Measurements from ENCODE around the gene TMED7. TPM values are rescaled to one million over a fixed set of nuclear protein-coding genes. Genes with fewer than 3 reads are reported as not detected.
A peak's percentile ranks its signal among the peaks of the same experiment; 100 is the strongest.

The TMED7 gene
- polyA plus RNA-seq, 1 of the 3 experiments (the other 2 are of a cell fraction): 41.2 TPM

- no peaks in the 10 kb centered on the region for H4K20me1 ChIP-seq (ENCODE audit: insufficient read depth)
- no peaks in the 10 kb centered on the region for H3K9me2 ChIP-seq
- no peaks in the 10 kb centered on the region for H3K79me2 ChIP-seq (ENCODE audit: insufficient read depth)
- POLR2A ChIA-PET: no interaction called here
- H3K4me3 ChIP-seq (ENCODE audit: low read depth in 2 of 2, low read length in 1 of 2): no peak overlapping the region
- no peak overlapping the region for H2AFZ ChIP-seq (ENCODE audit: low read depth)
- 21% methylated on average over 2 of the region's 2 CpGs for WGBS (ENCODE audit: low lambda C conversion rate)
- H3K27ac ChIP-seq (ENCODE audit: low read depth in 2 of 2, low read length in 1 of 2): peak overlapping the region in 1 of 2 experiments; percentile 33; a peak in 1 of 4 replicates
- no peaks in the 10 kb centered on the region for H3K27me3 ChIP-seq (ENCODE audit: insufficient read depth)
- DNase-seq: no peak
- TF ChIP-seq TAF1 (IDR thresholded peaks at IDR 0.05; ENCODE audit: borderline replicate concordance, low read depth, low read length) (no peak), SIN3A (IDR thresholded peaks at IDR 0.05; ENCODE audit: borderline replicate concordance, low read depth, low read length) (no peak), USF2 (IDR thresholded peaks at IDR 0.05; ENCODE audit: borderline replicate concordance, low read depth, low read length) (no peak), CTCF (IDR thresholded peaks at IDR 0.05) (no peak), ELF1 (IDR thresholded peaks at IDR 0.05) (no peak), EZH2phosphoT487 (IDR thresholded peaks at IDR 0.05; ENCODE audit: borderline replicate concordance, low read depth) (no peak), MEF2A (IDR thresholded peaks at IDR 0.05; ENCODE audit: borderline replicate concordance, low read depth) (no peak), TEAD4 (IDR thresholded peaks at IDR 0.05; ENCODE audit: borderline replicate concordance, insufficient read depth) (no peak), RXRA (IDR thresholded peaks at IDR 0.05; ENCODE audit: borderline replicate concordance, low read depth) (no peak), PBX3 (IDR thresholded peaks at IDR 0.05) (peak; percentile 28), NRF1 (IDR thresholded peaks at IDR 0.05; ENCODE audit: low read depth, low read length) (no peak), JUND (IDR thresholded peaks at IDR 0.05) (peak; percentile 82), EP300 (IDR thresholded peaks at IDR 0.05; ENCODE audit: borderline replicate concordance in 1 of 2, low read depth in 1 of 2, low read length in 1 of 2) (peak in 1 of 2 experiments; percentile 33; a peak in 1 of 4 replicates), IRF3 (IDR thresholded peaks at IDR 0.05; ENCODE audit: low read depth, low read length) (no peak), RFX5 (IDR thresholded peaks at IDR 0.05; ENCODE audit: low read length) (no peak), FOXM1 (IDR thresholded peaks at IDR 0.05; ENCODE audit: low read depth) (no peak), REST (IDR thresholded peaks at IDR 0.05; ENCODE audit: low read depth, low read length) (no peak), FOSL2 (IDR thresholded peaks at IDR 0.05; ENCODE audit: borderline replicate concordance, low read depth) (peak; percentile 86), SMC3 (IDR thresholded peaks at IDR 0.05; ENCODE audit: low read depth, low read length) (no peak), NFIC (IDR thresholded peaks at IDR 0.05; ENCODE audit: borderline replicate concordance) (peak; percentile 47; the same call in 1 of the 2 replicates), TCF12 (IDR thresholded peaks at IDR 0.05) (peak; percentile 46; the same call in 1 of the 2 replicates), MXI1 (IDR thresholded peaks at IDR 0.05; ENCODE audit: low read depth, low read length) (no peak), MAX (IDR thresholded peaks at IDR 0.05; ENCODE audit: low read depth) (no peak), GABPA (IDR thresholded peaks at IDR 0.05; ENCODE audit: low read depth) (no peak)
- H3K4me1 ChIP-seq (ENCODE audit: control insufficient read depth in 1 of 2, insufficient read depth in 2 of 2, low read depth in 1 of 2, low read length in 1 of 2): no peaks in the 10 kb centered on the region
- CTCF ChIA-PET: interaction anchor here (0.7 to 1.3 kb wide), 3 partner anchors 8 to 23 kb away, joined by 3 to 6 read pairs (median 3); no protein-coding TSS in a partner anchor
- H3K9ac ChIP-seq: no peak overlapping the region
- no peak overlapping the region for H3K4me2 ChIP-seq
- H3F3A ChIP-seq (replicated peaks; ENCODE audit: insufficient read depth): no peaks in the 10 kb centered on the region
- 0 out of 2 replicates have a peak, but pooled peaks cover 4% of the 10 kb centered on the region for H3K9me3 ChIP-seq
- H3K36me3 ChIP-seq (replicated peaks in 1 of 2; ENCODE audit: control insufficient read depth in 1 of 2, insufficient read depth in 2 of 2, low read length in 1 of 2): no peaks in the 10 kb centered on the region
Observed at GRCh38 chr5:115657881-115658233, 32.0 kb upstream of the TMED7 start.
